HEK293T (cell line): ENCODE results near the gene TEX51.

Experiments
- ARNT ChIP-seq: fragments of 450-650 bp; IDR thresholded peaks from 2 replicates; pipeline ENCODE4 v1.6.1; 2017; ENCODE audit warnings: mild to moderate bottlenecking
- BHLHE40 ChIP-seq: fragments of 450-650 bp; IDR thresholded peaks from 2 replicates; pipeline ENCODE4 v1.6.1; 2016; ENCODE audit warnings: mild to moderate bottlenecking, moderate library complexity, borderline replicate concordance
- ELF4 ChIP-seq: fragments of 450-650 bp; IDR thresholded peaks from 2 replicates; pipeline ENCODE4 v1.6.1; 2017; ENCODE audit warnings: antibody characterized with exemption
- FOXK2 ChIP-seq: fragments of 450-650 bp; IDR thresholded peaks from 2 replicates; pipeline ENCODE4 v1.6.1; 2016; ENCODE audit warnings: mild to moderate bottlenecking
- SP1 ChIP-seq: fragments of 450-650 bp; IDR thresholded peaks from 2 replicates; pipeline ENCODE4 v1.6.1; 2017

- no peak for TF ChIP-seq ARNT
- no peak for TF ChIP-seq BHLHE40
- no peak for TF ChIP-seq SP1
- no peak for TF ChIP-seq FOXK2
- no peak for TF ChIP-seq ELF4
These were observed 43.9 kb downstream of the TEX51 start for GRCh38 chr2:126942427-126943203.
